ENCODE data around the gene ANKRD40CL. TPM values are rescaled to one million over a fixed set of nuclear protein-coding genes. Genes with fewer than 3 reads are reported as not detected.

Gene ANKRD40CL
- total RNA-seq, 1 donor from 2014 or later: not detected

DNA sequence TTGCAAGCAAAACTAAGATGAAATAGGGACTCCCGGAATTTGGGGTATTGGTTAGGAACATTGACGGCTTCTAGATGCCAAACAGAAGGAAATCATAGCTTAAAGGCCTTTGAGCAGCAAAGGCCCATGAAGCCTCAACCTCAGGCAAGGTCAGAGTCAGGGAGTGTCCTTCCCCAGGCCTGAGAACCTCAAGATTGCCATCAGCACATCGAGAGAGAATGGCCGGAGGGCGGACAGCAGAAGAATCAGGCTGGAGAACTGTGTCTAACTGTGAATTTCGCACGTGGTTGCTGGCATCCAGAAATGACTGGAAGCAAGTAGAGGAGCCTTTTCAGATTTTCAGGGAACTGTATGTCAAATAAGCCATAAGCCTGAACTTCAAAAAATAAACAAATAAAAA is 24.8 kb upstream of the ANKRD40CL start:
- H3K36me3 ChIP-seq (ENCODE audit: control insufficient read depth in 3 of 3, insufficient read depth in 3 of 3, low read length in 3 of 3): no peaks in the 10 kb centered on the region
- no peak overlapping the region for H3K27ac ChIP-seq (ENCODE audit: low read depth, low read length)
- H3K27me3 ChIP-seq (ENCODE audit: control insufficient read depth in 3 of 3, insufficient read depth in 3 of 3, low read length in 3 of 3): no peaks in the 10 kb centered on the region

DNA sequence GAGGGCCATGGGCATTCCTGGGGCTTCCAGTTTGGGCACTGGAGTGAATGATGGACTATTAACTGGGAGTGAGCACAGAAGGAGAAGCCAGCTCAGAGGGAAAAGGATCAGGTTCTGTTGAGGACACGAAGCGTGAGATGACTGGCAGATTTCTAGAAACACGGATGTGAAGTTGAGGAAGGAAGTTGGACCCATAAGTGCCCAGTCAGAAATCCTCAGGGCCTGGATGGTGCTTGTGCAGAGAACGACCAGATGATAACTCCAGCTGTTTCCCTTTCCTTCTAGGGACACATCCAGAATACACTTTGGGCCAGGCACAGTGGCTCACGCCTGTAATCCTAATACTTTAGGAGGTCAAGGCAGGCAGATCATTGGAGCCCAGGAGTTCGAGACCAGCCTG is 23.3 kb upstream of the ANKRD40CL start:
- H3K4me3 ChIP-seq (ENCODE audit: low read length in 3 of 3): no peak overlapping the region
- H3K9me3 ChIP-seq (ENCODE audit: control insufficient read depth in 3 of 3, low read length in 3 of 3): no peaks in the 10 kb centered on the region
- no peak overlapping the region for H3K27ac ChIP-seq (ENCODE audit: low read depth, low read length)
- H3K36me3 ChIP-seq (ENCODE audit: control insufficient read depth in 3 of 3, insufficient read depth in 3 of 3, low read length in 3 of 3): no peaks in the 10 kb centered on the region
- no peaks in the 10 kb centered on the region for H3K27me3 ChIP-seq (ENCODE audit: control insufficient read depth in 3 of 3, insufficient read depth in 3 of 3, low read length in 3 of 3)
- no peak overlapping the region for H3K9ac ChIP-seq (ENCODE audit: low read depth in 1 of 3, low read length in 3 of 3)
- no peaks in the 10 kb centered on the region for H3K4me1 ChIP-seq (ENCODE audit: control insufficient read depth in 3 of 3, insufficient read depth in 3 of 3, low read length in 3 of 3)

More for the DNA sequence above, 24.8 kb upstream of the ANKRD40CL start:
- H3K4me1 ChIP-seq (ENCODE audit: control insufficient read depth in 3 of 3, insufficient read depth in 3 of 3, low read length in 3 of 3): no peaks in the 10 kb centered on the region
- no peak overlapping the region for H3K4me3 ChIP-seq (ENCODE audit: low read length in 3 of 3)
- H3K9me3 ChIP-seq (ENCODE audit: control insufficient read depth in 3 of 3, low read length in 3 of 3): no peaks in the 10 kb centered on the region
- H3K9ac ChIP-seq (ENCODE audit: low read depth in 1 of 3, low read length in 3 of 3): no peak overlapping the region

- no peak overlapping the region for H3K9ac ChIP-seq (ENCODE audit: low read depth in 1 of 3, low read length in 3 of 3)
- H3K9me3 ChIP-seq (ENCODE audit: control insufficient read depth in 3 of 3, low read length in 3 of 3): no peaks in the 10 kb centered on the region
- no peaks in the 10 kb centered on the region for H3K36me3 ChIP-seq (ENCODE audit: control insufficient read depth in 3 of 3, insufficient read depth in 3 of 3, low read length in 3 of 3)
- no peaks in the 10 kb centered on the region for H3K4me1 ChIP-seq (ENCODE audit: control insufficient read depth in 3 of 3, insufficient read depth in 3 of 3, low read length in 3 of 3)
- H3K27ac ChIP-seq (ENCODE audit: low read depth, low read length): no peak overlapping the region
- H3K27me3 ChIP-seq (ENCODE audit: control insufficient read depth in 3 of 3, insufficient read depth in 3 of 3, low read length in 3 of 3): no peaks in the 10 kb centered on the region
- no peak overlapping the region for H3K4me3 ChIP-seq (ENCODE audit: low read length in 3 of 3)
Measured at GRCh38 chr17:50787106-50787505, 19.8 kb upstream of the ANKRD40CL start.

- no peaks in the 10 kb centered on the region for H3K9me3 ChIP-seq (ENCODE audit: control insufficient read depth in 3 of 3, low read length in 3 of 3)
- no peak overlapping the region for H3K27ac ChIP-seq (ENCODE audit: low read depth, low read length)
- no peaks in the 10 kb centered on the region for H3K36me3 ChIP-seq (ENCODE audit: control insufficient read depth in 3 of 3, insufficient read depth in 3 of 3, low read length in 3 of 3)
- no peak overlapping the region for H3K9ac ChIP-seq (ENCODE audit: low read depth in 1 of 3, low read length in 3 of 3)
- H3K4me1 ChIP-seq (ENCODE audit: control insufficient read depth in 3 of 3, insufficient read depth in 3 of 3, low read length in 3 of 3): peaks cover 0 to 3% (median 0%) of the 10 kb centered on the region in 3 donors
- no peak overlapping the region for H3K4me3 ChIP-seq (ENCODE audit: low read length in 3 of 3)
- H3K27me3 ChIP-seq (ENCODE audit: control insufficient read depth in 3 of 3, insufficient read depth in 3 of 3, low read length in 3 of 3): peaks cover 0 to 2% (median 0%) of the 10 kb centered on the region in 3 donors
Measured at GRCh38 chr17:50785946-50786570, 18.7 kb upstream of the ANKRD40CL start.

DNA sequence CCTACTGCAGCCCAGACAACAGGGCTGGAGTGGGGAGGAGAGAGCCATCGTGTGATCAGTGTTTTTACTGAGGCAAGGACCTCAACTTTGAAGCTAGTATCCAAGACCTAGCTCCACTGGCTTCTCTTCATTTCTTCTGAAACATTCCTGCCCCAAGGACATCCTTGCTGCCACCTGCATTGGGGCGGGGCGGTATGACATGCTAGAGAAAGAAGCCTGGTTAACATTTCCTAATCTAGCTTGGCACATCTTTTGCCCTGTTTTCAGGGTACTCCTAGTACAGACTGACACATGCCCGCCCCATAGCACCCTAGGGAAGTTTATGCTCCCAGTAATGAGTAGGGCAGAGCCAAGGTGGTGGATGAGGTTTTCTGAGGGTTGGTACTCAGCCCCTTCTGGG is 17.8 kb upstream of the ANKRD40CL start:
- H3K4me3 ChIP-seq (ENCODE audit: low read length in 3 of 3): no peak overlapping the region
- peaks cover 0 to 3% (median 0%) of the 10 kb centered on the region in 3 donors for H3K27me3 ChIP-seq (ENCODE audit: control insufficient read depth in 3 of 3, insufficient read depth in 3 of 3, low read length in 3 of 3)
- H3K36me3 ChIP-seq (ENCODE audit: control insufficient read depth in 3 of 3, insufficient read depth in 3 of 3, low read length in 3 of 3): no peaks in the 10 kb centered on the region
- no peak overlapping the region for H3K9ac ChIP-seq (ENCODE audit: low read depth in 1 of 3, low read length in 3 of 3)
- H3K9me3 ChIP-seq (ENCODE audit: control insufficient read depth in 3 of 3, low read length in 3 of 3): no peaks in the 10 kb centered on the region
- no peak overlapping the region for H3K27ac ChIP-seq (ENCODE audit: low read depth, low read length)
- peaks cover 0 to 4% (median 0%) of the 10 kb centered on the region in 3 donors for H3K4me1 ChIP-seq (ENCODE audit: control insufficient read depth in 3 of 3, insufficient read depth in 3 of 3, low read length in 3 of 3)

GRCh38 chr17:50783905-50784304 is 16.6 kb upstream of the ANKRD40CL start:
- H3K27me3 ChIP-seq (ENCODE audit: control insufficient read depth in 3 of 3, insufficient read depth in 3 of 3, low read length in 3 of 3): peaks cover 0 to 3% (median 0%) of the 10 kb centered on the region in 3 donors
- no peak overlapping the region for H3K27ac ChIP-seq (ENCODE audit: low read depth, low read length)
- H3K9me3 ChIP-seq (ENCODE audit: control insufficient read depth in 3 of 3, low read length in 3 of 3): no peaks in the 10 kb centered on the region
- H3K4me1 ChIP-seq (ENCODE audit: control insufficient read depth in 3 of 3, insufficient read depth in 3 of 3, low read length in 3 of 3): peaks cover 0 to 4% (median 0%) of the 10 kb centered on the region in 3 donors
- H3K9ac ChIP-seq (ENCODE audit: low read depth in 1 of 3, low read length in 3 of 3): no peak overlapping the region
- no peak overlapping the region for H3K4me3 ChIP-seq (ENCODE audit: low read length in 3 of 3)
- no peaks in the 10 kb centered on the region for H3K36me3 ChIP-seq (ENCODE audit: control insufficient read depth in 3 of 3, insufficient read depth in 3 of 3, low read length in 3 of 3)

- no peaks in the 10 kb centered on the region for H3K36me3 ChIP-seq (ENCODE audit: control insufficient read depth in 3 of 3, insufficient read depth in 3 of 3, low read length in 3 of 3)
- H3K9ac ChIP-seq (ENCODE audit: low read depth in 1 of 3, low read length in 3 of 3): no peak overlapping the region
Measured at GRCh38 chr17:50783193-50783660, 15.9 kb upstream of the ANKRD40CL start.

DNA sequence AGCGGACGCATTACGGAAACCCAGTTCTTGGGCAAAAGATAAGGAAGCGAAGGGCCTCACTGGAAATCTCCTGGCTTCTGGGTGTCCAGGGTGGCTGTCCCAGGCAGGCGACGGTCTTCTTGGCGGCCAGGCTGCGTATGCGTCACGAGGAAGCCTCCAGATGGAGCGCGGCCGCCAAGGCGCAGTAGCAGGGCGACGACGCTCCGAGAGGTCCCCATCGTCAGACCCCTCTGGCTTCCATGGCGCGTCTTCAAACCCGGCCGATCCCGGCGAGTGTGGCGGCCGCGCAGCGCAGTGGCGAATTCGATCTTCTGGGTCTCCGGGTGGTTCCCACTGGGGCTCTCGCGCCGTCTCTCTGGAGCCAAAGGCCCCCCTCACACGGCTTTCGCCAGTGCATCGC is 13.8 kb upstream of the ANKRD40CL start:
- no peaks in the 10 kb centered on the region for H3K9me3 ChIP-seq (ENCODE audit: control insufficient read depth in 3 of 3, low read length in 3 of 3)
- H3K36me3 ChIP-seq (ENCODE audit: control insufficient read depth in 3 of 3, insufficient read depth in 3 of 3, low read length in 3 of 3): no peaks in the 10 kb centered on the region
- H3K27me3 ChIP-seq (ENCODE audit: control insufficient read depth in 3 of 3, insufficient read depth in 3 of 3, low read length in 3 of 3): peaks cover 0 to 3% (median 0%) of the 10 kb centered on the region in 3 donors
- H3K9ac ChIP-seq (ENCODE audit: low read depth in 1 of 3, low read length in 3 of 3): peak overlapping the region in 1 of 3 donors; percentile 33
- peaks cover 0 to 4% (median 0%) of the 10 kb centered on the region in 3 donors for H3K4me1 ChIP-seq (ENCODE audit: control insufficient read depth in 3 of 3, insufficient read depth in 3 of 3, low read length in 3 of 3)
- H3K27ac ChIP-seq (ENCODE audit: low read depth, low read length): no peak overlapping the region
- peak overlapping the region in 2 of 3 donors; percentile 45 to 56 for H3K4me3 ChIP-seq (ENCODE audit: low read length in 3 of 3)

More at GRCh38 chr17:50783193-50783660, 15.9 kb upstream of the ANKRD40CL start:
- H3K9me3 ChIP-seq (ENCODE audit: control insufficient read depth in 3 of 3, low read length in 3 of 3): no peaks in the 10 kb centered on the region
- H3K4me1 ChIP-seq (ENCODE audit: control insufficient read depth in 3 of 3, insufficient read depth in 3 of 3, low read length in 3 of 3): peaks cover 0 to 4% (median 0%) of the 10 kb centered on the region in 3 donors
- H3K27me3 ChIP-seq (ENCODE audit: control insufficient read depth in 3 of 3, insufficient read depth in 3 of 3, low read length in 3 of 3): peaks cover 0 to 3% (median 0%) of the 10 kb centered on the region in 3 donors
- no peak overlapping the region for H3K4me3 ChIP-seq (ENCODE audit: low read length in 3 of 3)
- H3K27ac ChIP-seq (ENCODE audit: low read depth, low read length): no peak overlapping the region

DNA sequence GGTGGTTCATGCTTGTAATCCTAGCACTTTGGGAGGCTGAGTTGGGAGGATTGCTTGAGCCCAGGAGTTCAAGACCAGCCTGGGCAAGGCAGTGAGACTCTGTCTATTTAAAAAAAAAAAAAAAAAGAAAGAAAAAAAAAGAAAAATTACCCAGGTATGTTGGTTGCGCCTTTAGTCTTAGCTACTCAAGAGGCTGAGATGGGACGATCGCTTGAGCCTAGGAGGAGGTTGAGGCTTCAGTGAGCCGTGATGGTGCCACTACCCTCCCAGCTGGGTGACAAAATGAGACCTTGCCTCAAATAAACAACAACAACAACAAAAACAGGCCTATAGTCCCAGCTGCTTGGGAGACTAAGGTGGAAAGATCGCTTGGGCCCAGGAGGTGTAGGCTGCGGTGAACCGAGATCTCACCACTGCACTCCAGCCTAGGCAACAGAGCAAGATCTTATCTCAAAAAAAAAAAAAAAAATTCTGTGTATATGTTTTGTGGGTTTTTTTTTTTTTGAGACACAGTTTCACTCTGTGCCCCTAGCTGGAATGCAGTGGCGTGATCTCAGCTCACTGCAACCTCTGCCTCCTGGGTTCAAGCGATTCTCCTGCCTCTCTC is 12.5 kb upstream of the ANKRD40CL start:
- Histone ChIP-seq H3K4me1 (ENCODE audit: control insufficient read depth in 3 of 3, insufficient read depth in 3 of 3, low read length in 3 of 3) (peaks cover 0 to 4% (median 0%) of the 10 kb centered on the region in 3 donors), H3K27ac (ENCODE audit: low read depth, low read length) (no peak overlapping the region), H3K9me3 (ENCODE audit: control insufficient read depth in 3 of 3, low read length in 3 of 3) (no peaks in the 10 kb centered on the region), H3K9ac (ENCODE audit: low read depth in 1 of 3, low read length in 3 of 3) (no peak overlapping the region), H3K36me3 (ENCODE audit: control insufficient read depth in 3 of 3, insufficient read depth in 3 of 3, low read length in 3 of 3) (no peaks in the 10 kb centered on the region), H3K4me3 (ENCODE audit: low read length in 3 of 3) (no peak overlapping the region), H3K27me3 (ENCODE audit: control insufficient read depth in 3 of 3, insufficient read depth in 3 of 3, low read length in 3 of 3) (peaks cover 0 to 3% (median 0%) of the 10 kb centered on the region in 3 donors)

- H3K9me3 ChIP-seq (ENCODE audit: control insufficient read depth in 3 of 3, low read length in 3 of 3): no peaks in the 10 kb centered on the region
- peaks cover 0 to 3% (median 0%) of the 10 kb centered on the region in 3 donors for H3K27me3 ChIP-seq (ENCODE audit: control insufficient read depth in 3 of 3, insufficient read depth in 3 of 3, low read length in 3 of 3)
- H3K4me1 ChIP-seq (ENCODE audit: control insufficient read depth in 3 of 3, insufficient read depth in 3 of 3, low read length in 3 of 3): peaks cover 0 to 4% (median 0%) of the 10 kb centered on the region in 3 donors
- no peak overlapping the region for H3K4me3 ChIP-seq (ENCODE audit: low read length in 3 of 3)
- no peaks in the 10 kb centered on the region for H3K36me3 ChIP-seq (ENCODE audit: control insufficient read depth in 3 of 3, insufficient read depth in 3 of 3, low read length in 3 of 3)
- H3K27ac ChIP-seq (ENCODE audit: low read depth, low read length): no peak overlapping the region
- H3K9ac ChIP-seq (ENCODE audit: low read depth in 1 of 3, low read length in 3 of 3): no peak overlapping the region
Measured at GRCh38 chr17:50778988-50779387, 11.7 kb upstream of the ANKRD40CL start.

Measured in skeletal muscle tissue (tissue), 4 donors.